Middle frontal gyrus (tissue), 1 donor: ENCODE data around the gene TMEM60.
"Not testable (repeated sequence)": the region's sequence is repeated elsewhere in the genome, so short reads cannot be mapped to it uniquely, and the experiment has no call there.

Experiments used
- DNase-seq: peaks from one replicate; pipeline ENCODE4 v3.0.0-alpha.2; 2015; ENCODE audit warnings: low spot score; ENCODE audit errors: extremely low spot score

The TMEM60 gene

GRCh38 chr7:77798394-77799077 is at the start of gene TMEM60, which contains the start of gene PHTF2:
Gene TMEM60 (minus strand): TSS chr7:77798434. CDS start chr7:77794373, 4,061 bp downstream.
Gene PHTF2 (plus strand): TSS chr7:77798773.
- peak; percentile 98 for DNase-seq

GRCh38 chr7:77846317-77847092 is 48.3 kb upstream of the TMEM60 start:
- no peak for DNase-seq

DNA sequence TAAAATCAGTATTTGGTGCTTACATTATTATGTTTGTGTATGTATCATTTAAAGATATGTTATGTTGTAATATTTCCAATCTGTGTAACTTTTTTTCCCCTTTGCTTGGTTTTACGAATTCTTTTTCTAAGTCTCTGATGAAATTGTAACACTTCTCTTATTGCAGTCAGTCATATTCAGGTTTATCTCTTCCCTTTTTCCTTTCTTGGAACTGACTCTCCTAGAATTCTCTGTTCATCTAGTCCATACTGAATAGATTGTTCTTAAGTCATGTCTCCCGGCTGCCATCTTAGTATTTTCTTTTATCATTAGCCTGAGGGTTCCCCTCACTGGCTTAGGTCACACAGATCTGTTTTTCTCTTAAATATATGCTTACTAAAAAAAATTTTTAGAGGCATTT is 45.0 kb upstream of the TMEM60 start:
- no peak for DNase-seq

- no peak for DNase-seq
Measured at GRCh38 chr7:77839919-77840318, 41.7 kb upstream of the TMEM60 start.

GRCh38 chr7:77838929-77839491 is 40.8 kb upstream of the TMEM60 start:
- no peak for DNase-seq

- no peak for DNase-seq
Measured at GRCh38 chr7:77837966-77838365, 39.7 kb upstream of the TMEM60 start.

DNA sequence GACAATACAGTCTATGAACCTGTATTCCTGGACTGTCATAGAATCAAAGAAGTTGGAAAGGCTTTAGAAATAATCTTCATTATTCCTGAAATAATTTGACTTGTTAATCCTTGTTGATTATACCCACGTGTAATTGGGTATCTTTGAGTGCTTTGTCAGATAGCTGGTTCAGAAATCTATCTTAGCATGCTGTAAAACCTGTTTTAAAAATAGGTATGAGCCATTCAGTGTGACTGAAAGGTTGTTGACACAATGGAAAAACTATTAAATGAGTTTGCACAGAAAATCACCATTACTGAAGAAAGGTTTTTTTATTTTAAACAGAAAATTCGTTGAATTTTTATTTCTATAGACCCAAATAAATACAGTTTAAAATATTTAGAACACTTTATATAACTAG is 39.0 kb upstream of the TMEM60 start:
- DNase-seq: no peak

GRCh38 chr7:77836425-77836824 is 38.2 kb upstream of the TMEM60 start:
- DNase-seq: not testable (repeated sequence)

DNA sequence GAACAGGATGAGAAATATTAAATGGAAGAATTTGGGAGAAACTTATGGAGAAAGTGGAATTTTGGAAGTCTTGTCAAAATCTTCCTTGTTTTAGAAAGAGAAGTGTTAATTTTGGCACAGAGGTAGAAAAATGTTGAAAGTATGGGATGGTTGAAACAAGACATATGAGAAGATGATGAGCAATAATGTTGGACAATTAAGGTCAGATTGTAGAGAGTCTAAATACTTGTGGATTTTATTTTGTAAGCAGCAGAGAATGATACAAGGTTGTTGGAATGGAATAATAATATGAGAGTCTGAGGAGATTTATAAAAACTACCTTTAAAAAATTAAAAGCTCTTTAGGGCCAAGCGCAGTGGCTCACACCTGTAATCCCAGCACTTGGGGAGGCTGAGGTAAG is 34.9 kb upstream of the TMEM60 start:
- DNase-seq: no peak

GRCh38 chr7:77831953-77832352 is 33.7 kb upstream of the TMEM60 start:
- DNase-seq: no peak

DNA sequence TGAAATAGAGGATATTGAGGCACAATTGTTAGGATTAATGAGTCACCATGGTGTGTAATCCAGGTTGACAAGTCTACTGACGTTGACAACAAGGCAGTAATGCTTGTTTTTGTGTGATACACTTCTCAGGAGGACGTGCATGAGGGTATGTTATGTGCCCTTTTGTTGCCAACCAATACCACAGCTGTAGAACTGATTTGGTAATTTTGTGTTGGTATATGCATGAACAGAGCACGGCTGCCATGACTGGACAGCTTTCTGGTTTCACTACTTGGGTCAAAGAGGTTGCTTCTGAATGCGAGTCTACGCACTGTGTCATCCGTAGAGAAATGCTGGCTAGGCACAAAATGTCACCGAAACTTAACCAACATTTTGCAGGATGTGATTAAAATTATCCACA is 33.2 kb upstream of the TMEM60 start:
- DNase-seq: no peak

- DNase-seq: no peak
Measured at GRCh38 chr7:77830649-77831355, 32.6 kb upstream of the TMEM60 start.

GRCh38 chr7:77827999-77828398 is 29.8 kb upstream of the TMEM60 start:
- no peak for DNase-seq

- DNase-seq: no peak
Measured at GRCh38 chr7:77826300-77826699, 28.1 kb upstream of the TMEM60 start.

GRCh38 chr7:77825131-77825530 is 26.9 kb upstream of the TMEM60 start:
- DNase-seq: no peak

GRCh38 chr7:77824636-77825035 is 26.4 kb upstream of the TMEM60 start:
- no peak for DNase-seq

- no peak for DNase-seq
Measured at GRCh38 chr7:77823787-77824186, 25.6 kb upstream of the TMEM60 start.

DNA sequence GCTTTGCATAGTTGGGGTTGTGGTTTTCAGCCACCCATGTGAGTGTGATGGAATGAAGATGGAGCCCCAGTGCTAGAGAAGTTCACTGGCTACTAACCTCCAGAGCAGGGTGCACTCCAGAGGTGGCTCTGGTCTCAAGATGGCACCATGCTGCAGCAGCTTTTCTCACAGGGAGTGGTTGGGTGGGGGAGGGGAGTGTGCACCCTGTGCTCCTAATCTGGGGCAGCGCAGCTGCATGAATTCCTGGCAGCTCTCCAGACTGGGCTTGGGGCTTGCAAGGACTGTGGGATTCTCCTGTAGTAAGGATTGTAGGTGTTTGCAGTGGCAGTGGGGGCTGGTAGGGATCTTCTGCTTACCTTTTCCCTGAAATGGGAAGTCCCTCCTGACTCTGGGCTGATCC is 24.0 kb upstream of the TMEM60 start:
- no peak for DNase-seq

GRCh38 chr7:77820967-77821366 is 22.7 kb upstream of the TMEM60 start:
- DNase-seq: no peak

- no peak for DNase-seq
Measured at GRCh38 chr7:77819021-77819420, 20.8 kb upstream of the TMEM60 start.

DNA sequence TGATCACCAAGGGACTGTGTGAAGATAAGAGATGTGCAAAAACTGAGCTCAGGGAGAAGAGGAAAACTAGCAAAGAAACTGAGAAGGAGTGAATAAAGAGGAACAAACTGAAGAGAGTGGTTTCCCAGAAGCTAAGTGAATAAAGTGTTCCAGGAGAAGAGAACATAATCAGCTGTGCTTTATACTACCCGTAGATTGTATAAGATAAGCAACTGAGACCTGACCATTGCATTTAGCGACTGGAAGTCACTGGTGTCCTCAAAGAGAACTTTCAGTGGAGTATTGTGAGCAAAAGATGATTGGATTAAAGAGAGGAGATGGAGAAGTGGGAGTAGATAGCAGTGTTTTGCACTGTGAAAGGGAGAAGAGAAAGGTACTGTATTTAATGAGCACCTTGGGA is 14.9 kb upstream of the TMEM60 start:
- no peak for DNase-seq

DNA sequence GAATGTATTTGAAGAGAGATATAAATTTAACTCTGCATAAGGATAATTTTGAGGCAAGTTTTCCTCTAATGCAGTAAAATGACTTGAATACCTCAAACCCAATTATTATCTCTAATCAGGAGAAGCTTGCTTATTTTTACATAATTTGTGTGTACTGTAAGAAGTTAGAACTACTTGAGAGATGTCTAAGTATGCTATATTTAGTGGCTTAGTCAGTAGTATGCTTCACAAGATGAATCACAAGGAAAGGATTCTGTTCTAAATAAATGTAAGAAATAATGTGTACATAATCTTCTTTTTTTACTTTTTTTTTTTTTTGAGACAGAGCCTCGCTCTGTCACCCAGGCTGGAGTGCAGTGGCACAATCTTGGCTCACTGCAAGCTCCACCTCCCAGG is 14.1 kb upstream of the TMEM60 start:
- DNase-seq: peak; percentile 20
